HG03025 (cell line): ENCODE measurements around the gene MT1G.
"Not testable (repeated sequence)": the region's sequence is repeated elsewhere in the genome, so short reads cannot be mapped to it uniquely, and the experiment has no call there.

ENCODE experiments used
- ATAC-seq: cut with Tn5 transposase; IDR thresholded peaks from one replicate; pipeline ENCODE4 v1.9.1; 2021; ENCODE audit warnings: mild to moderate bottlenecking, moderate library complexity; ENCODE audit not compliant: unreplicated experiment, low FRiP score

MT1G gene

DNA sequence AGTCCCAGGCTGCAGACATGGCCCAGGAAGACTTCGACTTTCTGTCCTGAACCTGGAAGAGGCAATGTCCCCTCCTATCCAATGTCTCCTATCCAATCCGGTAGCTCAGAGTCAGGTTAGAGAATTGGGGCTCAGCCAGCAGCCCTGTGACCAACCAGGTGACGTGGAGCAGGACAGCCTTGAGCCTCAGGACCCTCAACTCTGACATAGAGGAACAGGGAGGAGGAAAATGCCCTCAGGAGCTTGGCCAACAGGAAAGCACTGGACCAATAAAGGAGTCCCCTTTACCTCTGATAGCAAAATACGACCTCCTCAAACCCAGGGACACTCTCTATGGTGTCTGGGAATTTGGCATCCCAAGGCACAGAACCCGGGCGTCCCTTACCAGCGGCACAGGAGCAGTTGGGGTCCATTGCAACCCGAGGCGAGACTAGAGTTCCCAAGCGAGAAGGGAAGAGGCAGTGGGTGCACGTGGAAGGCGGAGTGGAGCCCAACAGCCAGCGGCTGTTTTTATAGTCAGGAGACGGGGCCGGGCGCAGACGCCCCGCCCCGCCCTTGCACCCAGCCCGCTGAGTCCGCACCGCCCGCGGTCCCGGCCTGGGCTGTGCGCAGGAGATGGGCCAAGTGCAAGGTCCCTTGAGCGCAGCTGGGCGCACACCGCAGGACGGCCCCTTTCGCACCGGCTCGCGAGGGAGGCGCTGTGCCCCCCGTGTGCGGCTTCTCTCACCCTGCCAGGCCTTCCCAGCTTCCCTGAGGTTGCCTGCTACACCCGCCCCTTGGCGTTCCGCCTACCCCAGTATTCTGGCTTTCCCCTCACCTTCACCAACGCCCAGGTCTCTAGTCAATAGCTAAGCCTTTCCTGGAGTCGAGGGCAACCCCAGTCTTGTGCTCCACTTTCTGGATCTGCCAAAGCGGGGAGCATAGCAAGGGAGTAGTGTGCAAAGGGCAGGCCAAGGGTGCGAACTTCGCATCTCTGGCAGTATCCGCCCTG, at the start of gene MT1G:
Gene MT1G (minus strand): TSS at position 485 of the 991 bp plus-strand sequence. CDS start 72 bp downstream, at position 413.
- ATAC-seq = no peak

DNA sequence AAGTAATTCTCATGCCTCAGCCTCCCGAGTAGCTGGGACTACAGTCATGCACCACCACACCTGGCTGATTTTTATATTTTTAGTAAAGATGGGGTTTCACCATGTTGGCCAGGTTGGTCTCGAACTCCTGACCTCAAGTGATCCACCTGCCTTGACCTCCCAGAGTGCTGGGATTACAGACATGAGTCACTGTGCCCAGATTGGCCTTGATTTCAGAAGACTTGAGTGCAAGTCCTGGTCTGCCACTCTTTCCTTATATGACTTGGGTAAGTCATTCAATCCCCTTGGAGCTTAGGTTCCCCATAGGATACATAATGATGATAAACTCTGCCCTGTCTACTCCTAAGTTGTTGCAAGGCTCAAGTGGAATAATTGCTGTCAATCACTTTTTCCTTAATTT, 49.7 kb upstream of the MT1G start:
- ATAC-seq = not testable (repeated sequence)

DNA sequence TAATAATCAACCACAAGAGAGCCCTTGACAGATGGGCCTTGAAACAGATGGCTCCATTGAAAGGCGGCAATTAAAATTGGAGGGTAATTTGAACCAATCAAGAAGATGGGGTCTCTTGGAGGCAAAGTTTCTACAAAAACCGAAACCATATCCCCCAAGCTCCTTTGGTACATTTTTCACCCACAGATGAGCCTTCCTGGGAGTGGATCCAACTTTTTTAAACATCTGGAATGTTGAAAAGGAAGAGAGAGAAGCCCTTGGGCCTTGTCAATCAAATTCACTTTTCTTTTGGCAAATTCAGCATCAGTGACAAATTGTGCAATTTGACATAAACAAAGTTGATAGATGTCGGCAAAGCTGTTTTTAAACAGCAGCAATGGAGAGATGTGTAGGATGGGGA, 48.9 kb upstream of the MT1G start:
- no peak for ATAC-seq

DNA sequence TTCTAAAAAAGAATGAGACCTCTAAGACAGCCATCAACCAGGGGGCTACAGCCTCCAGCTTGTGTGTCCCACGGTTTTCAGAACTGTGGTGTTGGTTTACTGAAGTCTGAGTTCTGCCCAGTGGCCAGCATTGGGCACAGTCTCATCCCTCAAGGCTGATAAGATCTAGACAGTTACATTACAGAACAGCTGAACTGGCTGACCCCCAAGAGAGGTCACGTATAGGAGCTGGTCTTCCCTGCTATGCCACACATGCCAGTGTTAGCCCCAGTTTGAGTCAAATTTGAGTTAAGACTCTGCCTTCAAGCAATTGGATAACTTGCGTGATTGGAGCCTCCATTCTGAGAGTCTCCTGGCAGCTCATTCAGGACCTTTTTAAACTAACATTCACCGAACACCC, 47.3 kb upstream of the MT1G start:
- no peak for ATAC-seq

DNA sequence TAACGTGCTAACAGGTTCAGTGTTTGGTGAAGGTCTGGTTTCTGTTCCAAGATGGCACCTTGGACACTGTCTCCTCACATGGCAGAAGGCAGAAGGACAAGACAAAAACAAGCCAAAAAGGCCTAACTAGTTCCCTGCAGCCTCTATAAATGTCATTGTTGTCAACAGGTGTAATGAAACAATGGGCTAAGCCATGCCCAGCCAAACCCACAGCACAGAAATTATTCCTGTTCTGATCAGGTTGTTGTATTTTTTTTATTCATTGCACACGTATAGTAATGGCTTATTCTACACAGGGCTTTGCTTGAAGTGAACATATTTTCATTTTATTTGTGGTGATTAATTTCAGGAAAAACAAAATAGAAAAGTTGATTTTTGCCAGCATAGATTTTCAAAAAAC, 45.9 kb upstream of the MT1G start:
- no peak for ATAC-seq

DNA sequence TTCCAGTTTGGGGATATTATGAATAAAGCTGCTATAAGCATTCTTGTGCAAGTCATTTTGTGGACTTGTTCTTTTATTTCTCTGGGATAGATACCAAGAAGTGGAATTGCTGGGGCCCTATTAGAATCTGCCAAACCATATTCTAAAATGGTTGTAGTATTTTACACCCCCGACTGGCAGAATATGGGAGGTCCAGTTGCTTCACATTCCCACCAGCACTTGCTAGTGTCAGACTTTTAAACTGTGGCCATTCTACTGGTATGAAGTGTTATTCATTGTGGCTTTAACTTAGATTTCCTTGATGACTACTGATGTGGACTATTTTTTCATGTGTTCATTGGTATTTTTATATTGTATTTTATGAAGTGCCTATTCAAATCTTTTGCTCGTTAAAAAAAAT, 44.0 kb upstream of the MT1G start:
- no peak for ATAC-seq

DNA sequence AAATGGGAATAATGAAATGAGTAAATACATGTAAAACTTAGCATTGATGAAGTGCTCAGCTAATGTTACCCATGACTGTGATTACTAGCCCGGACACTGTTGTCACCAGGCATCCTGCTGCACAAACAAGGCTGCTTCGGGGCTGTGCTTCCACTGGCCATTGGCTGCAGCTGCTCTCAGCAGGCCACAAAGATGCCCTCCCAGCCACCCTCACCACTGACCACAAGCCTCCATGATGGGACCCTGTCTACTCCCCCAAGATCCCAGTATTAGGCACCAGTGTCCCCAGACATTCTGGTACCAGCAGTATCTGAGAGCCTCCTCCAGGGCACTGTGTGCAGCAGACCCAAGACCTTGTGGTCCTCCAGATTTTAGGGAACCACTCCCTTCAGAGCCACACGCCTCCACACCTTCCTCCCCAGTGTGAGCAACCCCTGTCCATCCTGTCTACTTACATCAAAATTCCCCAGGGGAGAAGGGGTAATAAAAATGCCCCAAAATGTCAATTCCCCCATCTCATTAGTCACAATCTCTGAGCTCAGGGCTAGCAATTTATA, 42.4 kb upstream of the MT1G start:
- no peak for ATAC-seq

DNA sequence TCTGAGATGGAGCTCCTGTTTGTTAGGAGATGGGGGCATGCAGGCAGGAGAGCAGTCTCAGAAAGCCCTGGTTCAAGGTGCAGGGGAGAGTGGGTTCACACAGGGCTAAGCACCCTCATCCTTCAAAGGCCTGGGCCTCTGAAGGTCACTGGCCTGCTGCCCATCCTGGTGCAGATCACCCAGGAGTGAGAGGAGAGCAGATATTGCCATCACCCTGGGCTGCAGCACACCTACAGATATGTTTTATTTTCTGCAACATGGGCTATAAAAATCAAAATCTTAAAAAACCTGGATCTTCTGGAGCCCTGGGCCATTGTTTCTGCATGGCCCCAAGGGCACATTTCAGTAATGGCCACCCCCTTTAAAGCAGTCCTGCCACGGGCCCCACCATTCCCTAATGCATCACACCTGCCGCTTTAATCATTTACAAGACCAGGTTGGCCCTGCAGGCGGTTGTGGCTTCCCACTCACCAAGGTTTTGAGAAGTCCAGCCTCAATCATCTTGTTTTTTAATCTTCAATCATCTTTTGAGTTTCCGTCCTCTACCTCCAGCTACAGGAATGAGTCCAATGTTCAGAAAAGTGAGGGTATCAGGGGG, 41.7 kb upstream of the MT1G start:
- no peak for ATAC-seq

DNA sequence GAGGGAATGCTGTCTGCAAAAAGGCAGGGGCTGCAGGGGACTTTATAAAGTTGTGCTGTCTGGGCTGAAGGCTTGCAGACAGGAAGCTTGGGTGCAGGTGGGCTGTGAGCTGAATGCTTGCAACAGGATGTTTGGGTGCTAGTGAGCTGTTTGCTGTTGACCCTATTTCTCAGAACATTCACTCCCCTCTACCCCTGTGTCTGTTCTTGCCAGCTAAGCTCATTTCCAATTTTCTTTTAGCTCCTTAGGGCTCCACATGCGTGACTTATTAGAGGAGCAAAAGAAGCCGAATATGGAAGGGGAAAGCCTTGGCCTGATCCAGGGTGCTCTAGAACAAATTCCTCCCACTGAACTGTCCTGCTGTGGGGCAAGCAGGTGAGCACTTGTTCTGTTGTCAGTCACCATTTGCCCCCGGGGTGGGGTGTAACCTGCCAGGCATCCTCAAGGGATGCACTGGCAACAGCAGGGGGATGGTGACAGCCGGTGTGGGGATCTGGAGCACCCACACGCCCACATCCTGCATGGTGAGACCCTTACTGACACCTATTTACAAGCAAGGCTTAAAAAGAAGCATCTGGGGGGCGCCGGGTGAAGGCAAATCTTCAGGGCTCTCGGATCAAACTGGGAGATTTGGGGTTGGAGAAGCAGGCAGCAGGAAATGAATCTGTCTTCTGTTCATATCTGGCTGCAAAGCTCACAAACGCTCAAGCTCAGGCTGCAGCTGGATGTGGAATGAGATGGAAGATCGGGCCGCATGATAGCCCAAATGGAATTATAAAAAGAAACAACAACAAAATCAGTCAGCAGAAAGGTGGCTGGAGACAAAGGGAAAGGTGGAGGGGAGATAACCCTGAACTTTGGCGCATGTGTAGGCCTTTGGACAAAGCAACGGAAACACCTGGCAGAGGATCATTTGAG, 40.9 kb upstream of the MT1G start:
- ATAC-seq = no peak

DNA sequence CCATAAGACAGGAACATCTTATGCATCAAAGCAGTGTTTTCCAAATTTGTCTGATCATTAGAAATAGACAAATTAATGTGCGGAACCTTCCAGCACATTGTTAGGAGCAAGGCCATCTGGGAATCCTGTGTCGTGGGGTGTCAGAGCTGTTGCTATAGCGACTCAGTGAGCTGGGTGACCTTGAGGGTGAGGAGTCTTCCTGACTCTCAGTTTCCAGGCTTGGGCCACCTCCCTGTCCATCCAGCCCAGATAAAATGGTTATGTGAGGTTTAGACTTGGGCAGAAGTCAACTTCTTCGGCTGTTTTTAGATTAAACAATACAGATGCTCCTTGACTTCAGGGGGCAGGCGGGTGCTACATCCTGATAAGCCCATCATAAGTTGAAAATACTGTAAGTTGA, 35.0 kb upstream of the MT1G start:
- no peak for ATAC-seq

DNA sequence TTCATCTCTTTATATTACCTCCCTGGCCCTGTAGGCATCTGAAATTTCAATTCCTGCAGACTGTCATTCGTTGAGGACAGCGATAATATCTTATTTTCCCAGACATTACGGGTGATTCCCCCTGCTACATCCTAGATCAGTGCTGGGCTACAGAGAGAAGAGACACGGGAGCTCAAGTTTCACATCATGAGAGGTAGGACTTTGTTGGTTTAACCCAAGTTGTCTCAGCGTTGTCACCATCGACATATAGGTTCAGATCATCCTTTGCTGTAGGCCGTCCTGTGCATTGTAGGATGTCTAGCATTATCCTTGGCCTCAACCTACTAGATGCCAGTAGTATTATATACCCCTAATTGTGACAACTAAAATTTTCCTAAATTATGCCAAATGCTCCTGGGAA, 33.7 kb upstream of the MT1G start:
- ATAC-seq = no peak

DNA sequence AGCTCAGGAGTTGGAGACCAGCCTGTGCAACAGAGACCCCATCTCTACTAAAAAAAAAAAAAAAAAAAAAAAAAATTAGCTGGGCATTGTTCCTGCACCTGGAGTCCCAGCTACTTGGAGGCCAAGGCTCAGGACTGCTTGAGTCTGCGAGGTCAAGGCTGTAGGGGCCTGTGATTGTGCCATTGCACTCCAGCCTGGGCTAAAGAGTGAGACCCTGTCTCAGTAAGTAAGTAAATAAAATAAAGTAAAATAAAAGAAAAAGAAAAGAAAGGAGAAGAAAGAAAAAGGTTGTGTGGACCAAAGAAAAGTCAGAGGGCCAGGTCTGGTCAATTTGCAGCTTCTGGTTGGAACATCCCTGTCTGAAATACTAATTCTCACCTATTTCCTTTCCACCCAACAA, 32.8 kb upstream of the MT1G start:
- ATAC-seq = no peak

DNA sequence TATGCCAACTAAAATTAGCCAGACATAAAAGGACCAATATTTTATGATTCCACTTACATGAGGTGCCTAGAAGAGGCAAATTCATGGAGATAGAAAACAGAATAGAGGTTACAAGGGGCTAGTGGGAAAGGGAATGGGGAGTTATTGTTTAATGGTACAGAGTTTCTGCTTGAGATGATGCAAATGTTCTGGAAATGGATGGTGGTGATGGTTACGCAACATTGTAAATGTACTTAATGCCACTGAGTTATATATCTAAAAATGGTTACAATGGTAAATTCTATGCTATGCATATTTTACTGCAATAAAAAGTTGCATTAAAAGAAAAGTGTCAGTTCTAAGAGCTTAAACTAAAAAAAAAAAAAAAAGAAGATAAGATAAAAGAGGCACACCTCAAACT, 32.3 kb upstream of the MT1G start:
- ATAC-seq = no peak

DNA sequence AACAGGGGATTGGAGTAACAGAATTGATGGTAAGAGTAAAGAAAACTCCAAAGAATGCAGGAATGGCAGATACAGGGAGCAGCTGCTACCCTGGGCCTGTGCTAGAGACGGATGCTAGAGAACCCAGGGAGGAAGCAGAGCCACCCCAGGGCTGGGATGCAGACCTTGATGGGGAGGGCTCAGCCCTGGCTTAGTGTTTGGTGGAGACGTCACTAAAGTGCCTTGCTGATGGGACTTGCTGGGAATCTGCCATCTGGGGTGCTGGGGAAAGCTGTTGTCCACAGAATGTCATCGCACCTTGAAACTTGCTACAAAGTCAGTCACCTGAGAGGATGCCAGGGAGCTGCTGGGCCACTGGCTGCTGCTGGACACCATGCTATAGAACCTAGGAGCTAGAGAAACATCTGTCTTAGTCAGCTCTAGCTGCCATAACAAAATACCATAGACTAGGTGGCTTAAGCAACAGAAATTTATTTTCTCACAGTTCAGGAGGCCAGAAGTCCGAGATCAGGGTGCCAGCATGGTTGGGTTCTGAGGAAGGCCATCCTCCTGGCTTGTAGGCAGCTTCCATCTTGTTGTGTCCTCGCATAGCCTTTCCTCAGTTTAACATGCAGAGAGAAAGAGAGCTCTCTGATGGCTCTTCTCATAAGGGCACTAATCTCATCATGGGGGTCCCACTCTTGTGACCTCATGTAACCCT, 29.7 kb upstream of the MT1G start:
- no peak for ATAC-seq

DNA sequence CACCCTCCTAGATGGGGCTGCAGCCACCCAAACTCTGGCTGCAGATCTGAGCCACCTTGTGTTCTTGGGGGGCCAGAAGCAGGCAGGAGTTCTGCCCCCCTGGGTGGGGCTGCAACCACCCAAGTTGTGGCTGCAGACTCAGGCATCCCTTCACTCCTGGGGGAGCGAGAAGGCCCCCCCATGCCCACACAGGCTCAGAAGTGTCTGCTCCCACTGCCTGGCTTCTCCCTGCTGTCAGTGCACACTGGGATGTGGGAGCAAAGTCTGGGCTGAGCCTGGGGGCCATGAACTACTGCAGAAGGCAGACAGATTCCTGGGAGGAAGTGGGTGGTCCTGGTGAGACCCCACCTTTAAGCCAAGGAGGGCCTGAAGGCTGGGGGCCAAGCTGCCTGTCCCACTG, 27.4 kb upstream of the MT1G start:
- ATAC-seq = no peak

DNA sequence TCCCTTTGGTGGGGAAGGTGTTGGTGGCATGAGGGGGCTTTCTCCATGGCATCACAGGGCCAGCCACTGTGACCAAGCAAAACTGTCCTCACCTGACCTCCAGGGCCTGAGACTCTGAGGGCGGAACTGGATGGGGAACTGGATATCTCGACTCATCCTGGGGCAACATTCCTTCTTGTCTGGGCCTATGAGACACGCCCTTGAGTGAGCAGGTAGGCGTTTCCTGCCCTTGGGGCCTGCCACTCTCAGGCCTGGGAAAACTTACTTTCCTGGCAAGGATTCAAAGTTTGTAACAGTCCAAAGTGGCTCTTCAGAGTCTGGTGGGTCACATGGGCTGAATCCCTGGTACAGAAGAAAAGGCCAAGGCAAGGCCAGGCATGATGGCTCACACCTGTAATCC, 24.0 kb upstream of the MT1G start:
- ATAC-seq = no peak

DNA sequence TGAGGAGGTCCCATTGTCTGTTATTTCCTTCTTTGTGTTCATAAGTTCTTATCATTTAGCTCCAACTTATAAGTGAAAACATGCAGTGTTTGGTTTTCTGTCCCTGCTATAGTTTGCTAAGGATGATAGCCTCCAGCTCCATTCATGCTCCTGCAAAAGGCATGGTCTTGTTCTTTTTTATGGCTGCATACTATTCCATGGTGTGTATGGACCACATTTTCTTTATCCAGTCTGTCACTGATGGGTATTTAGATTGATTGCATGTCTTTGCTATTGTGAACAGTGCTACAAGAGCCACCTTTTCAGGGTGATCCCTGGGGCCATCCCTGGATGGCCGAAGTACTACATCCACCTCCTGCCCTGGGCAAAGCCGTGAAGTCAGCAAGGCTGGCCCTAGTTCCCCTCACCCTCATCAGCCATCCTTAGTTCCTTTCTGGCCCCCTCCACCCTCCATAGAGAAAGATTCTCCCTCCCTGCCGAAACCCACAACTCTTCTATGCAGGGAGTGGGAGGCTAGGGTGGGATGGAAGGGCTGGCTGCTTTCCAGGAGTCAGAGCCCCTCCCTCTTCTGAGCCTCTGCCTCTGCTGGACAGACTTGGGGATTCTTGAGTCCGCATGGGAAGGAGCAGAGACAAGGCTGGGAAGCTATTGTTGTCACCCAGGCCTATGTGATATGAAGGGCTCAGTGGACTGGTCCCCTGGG, 22.7 kb upstream of the MT1G start:
- ATAC-seq = no peak

DNA sequence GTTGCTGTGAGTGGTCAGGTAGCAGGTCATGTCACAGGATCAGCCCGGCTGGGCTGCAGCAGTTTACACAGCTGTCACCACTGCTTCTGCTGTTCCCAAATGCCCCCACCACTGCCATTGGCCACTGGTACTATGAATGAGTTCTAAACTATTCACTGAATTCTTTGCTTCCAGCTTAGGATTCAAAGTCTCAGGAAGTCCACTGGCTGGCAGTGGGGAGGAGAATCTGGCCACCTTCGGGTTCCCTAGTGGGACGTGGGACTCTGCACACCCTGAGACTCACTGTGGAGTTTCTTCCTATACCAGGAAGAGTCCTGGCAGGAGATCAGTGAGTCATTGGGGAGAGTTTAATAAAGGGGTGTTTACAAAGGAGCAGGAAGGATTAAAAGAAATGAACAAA, 21.3 kb upstream of the MT1G start:
- no peak for ATAC-seq

DNA sequence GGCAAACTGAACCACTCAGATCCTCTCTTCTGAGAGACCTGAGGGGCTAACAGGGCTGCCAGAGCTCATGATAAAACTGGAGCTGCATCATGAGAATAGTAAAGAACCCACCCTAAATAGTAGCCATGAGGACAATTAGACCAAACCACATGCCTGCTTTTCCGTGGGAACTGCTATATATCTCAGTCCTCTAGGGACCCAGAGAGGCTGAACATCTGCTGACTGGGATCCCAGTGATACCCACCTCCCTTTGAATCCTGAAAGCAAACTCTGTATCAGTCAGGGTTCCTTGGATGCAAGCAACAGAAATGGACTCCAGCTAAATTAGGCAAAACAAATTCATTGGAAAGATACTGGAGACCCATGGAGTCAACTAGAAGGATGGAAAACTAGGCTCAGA, 20.9 kb upstream of the MT1G start:
- ATAC-seq = no peak
